Vagina (tissue), 2 donors: ENCODE data around the gene OR6N1.

Experiments
- CTCF ChIP-seq, 3 experiments: fragments of 450-650 bp in 2 of 3; fragments of 200-600 bp in 1 of 3; sonication (generic) in 1 of 3; IDR thresholded peaks; one replicate each; pipeline ENCODE4 v1.5.1; 2017 to 2019; ENCODE audit warnings: antibody characterized with exemption in 3 of 3, mild to moderate bottlenecking in 2 of 3, moderate library complexity in 2 of 3
- POLR2AphosphoS5 ChIP-seq, 2 donors: sonication (generic); formaldehyde crosslinking; IDR thresholded peaks; one replicate each; pipeline ENCODE4 v1.9.0; 2017; ENCODE audit warnings: antibody characterized with exemption in 2 of 2, mild to moderate bottlenecking in 2 of 2, low read depth in 1 of 2; ENCODE audit not compliant: insufficient read depth in 1 of 2

GRCh38 chr1:158819461-158820443 lies 47.8 kb upstream of the OR6N1 start:
- TF ChIP-seq CTCF (IDR thresholded peaks at IDR 0.05) (no peak), POLR2AphosphoS5 (IDR thresholded peaks at IDR 0.05; ENCODE audit: insufficient read depth in 1 of 2, low read depth in 1 of 2) (no peak)
